Fibroblast of upper back skin (primary cell): Measurements from ENCODE around the gene LEMD3.

Source experiments
- DNase-seq: peaks from one replicate; pipeline ENCODE4 v3.0.0-alpha.2; 2013

LEMD3 gene

GRCh38 chr12:65170209-65170881 lies 962 bp downstream of the LEMD3 start:
- DNase-seq, result peak; percentile 43

DNA sequence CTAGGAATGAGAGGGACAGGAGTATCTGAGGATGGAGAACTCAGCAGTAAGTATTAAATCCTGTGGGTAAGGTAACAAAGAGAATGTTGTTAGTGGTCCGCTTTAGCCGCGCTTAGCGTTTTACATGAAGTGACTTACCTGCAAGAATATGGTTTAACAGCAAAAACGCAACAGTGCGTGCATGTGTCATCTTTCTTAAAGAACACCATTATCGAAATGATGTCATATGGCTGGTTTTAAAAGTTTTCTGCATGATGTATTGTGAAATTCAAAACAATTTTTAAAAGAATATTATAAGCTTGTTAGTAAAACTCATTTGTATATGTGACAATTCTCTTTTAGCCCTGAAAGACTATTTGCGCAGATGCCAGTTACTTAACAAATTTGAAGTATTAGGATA lies 1.7 kb downstream of the LEMD3 start:
- DNase-seq, result no peak

GRCh38 chr12:65171870-65172269 lies 2.5 kb downstream of the LEMD3 start:
- no peak for DNase-seq

- no peak for DNase-seq
These were observed 6.0 kb downstream of the LEMD3 start for GRCh38 chr12:65175385-65175784.

GRCh38 chr12:65182012-65182739 lies 12.8 kb downstream of the LEMD3 start:
- DNase-seq, result no peak

GRCh38 chr12:65184176-65184857 lies 14.9 kb downstream of the LEMD3 start:
- no peak for DNase-seq

GRCh38 chr12:65184858-65185229 lies 15.5 kb downstream of the LEMD3 start:
- DNase-seq, result no peak

- DNase-seq, result no peak
These were observed 18.3 kb downstream of the LEMD3 start for GRCh38 chr12:65187665-65188064.

DNA sequence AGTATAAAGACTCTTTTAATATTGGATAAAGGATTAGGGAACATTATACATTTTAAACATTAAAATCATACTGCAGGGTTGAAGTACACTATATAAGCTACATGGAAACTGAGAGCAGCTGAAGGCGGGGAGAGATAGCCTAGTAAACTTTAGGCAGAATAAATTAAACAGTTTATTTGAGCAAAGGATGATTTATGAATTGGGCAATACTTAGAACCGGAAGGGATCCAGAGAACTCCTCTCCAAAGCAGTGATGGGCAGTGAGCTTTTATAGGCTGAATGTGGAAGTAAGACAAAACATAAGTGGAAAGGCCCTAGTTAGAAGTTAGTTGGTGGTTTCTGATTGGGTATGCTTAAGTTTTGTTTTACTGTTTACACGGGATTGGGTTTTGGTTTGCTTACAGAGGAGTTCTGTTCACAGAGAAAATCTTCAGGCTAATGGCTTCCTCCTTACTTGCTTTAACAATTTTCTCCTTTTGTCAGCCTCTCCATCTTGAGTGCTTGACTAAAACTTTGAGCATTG lies 18.9 kb downstream of the LEMD3 start:
- no peak for DNase-seq

GRCh38 chr12:65189028-65189718 lies 19.8 kb downstream of the LEMD3 start:
- no peak for DNase-seq

GRCh38 chr12:65192963-65193516 lies 23.7 kb downstream of the LEMD3 start:
- peak; percentile 11 for DNase-seq

DNA sequence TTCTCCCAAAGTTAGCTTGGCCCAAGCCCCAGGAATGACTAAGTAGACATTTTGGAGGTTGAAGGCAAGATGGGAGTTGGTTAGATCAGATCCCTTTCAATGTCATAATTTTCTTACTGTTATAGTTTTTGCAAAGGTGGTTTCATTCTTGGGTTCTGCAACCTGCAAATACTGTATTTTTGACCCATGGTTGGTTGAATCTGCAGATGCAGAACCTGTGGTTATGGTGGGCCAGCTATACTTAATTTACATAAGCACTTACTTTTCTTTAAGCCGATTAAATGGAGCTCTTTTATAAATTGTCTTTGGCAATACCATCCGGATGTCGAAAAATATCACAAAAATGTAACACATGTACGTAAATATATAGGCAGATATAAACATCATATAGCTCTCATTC lies 25.6 kb downstream of the LEMD3 start:
- DNase-seq, result no peak

DNA sequence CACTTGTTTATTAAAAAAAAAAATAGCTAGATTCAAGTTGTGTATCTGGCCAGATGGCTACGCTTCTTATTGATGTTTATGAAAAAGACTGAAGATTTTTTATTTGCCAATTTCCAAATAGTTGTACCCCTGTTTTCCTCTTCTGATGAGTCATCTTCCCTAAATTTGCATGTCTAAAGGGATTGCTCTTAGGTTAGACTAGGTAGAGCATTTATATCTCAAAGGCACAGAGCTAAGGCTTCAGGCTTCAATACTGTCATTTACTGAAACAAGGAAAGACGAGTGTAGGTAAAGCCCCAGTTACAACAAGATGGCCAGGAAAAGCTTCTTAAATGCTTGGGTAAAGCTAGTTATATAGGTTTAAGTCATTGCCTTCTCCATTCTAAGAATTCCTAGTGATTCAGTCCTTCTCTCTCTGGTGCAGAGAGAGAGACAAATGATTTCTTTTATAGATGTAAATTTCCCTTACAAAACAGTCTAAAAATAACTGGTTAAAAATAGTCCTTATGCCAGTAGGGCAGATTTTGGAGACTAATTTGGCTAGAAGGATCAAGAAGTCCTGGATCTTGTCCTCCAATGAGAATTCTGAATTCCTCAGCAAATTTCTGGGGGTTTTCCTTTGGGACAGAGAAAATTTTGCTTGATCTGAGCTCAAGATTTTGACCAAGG lies 26.1 kb downstream of the LEMD3 start:
- DNase-seq, result no peak

GRCh38 chr12:65196762-65197567 lies 27.6 kb downstream of the LEMD3 start:
- no peak for DNase-seq

GRCh38 chr12:65199604-65200003 lies 30.2 kb downstream of the LEMD3 start:
- DNase-seq, result peak; percentile 9

DNA sequence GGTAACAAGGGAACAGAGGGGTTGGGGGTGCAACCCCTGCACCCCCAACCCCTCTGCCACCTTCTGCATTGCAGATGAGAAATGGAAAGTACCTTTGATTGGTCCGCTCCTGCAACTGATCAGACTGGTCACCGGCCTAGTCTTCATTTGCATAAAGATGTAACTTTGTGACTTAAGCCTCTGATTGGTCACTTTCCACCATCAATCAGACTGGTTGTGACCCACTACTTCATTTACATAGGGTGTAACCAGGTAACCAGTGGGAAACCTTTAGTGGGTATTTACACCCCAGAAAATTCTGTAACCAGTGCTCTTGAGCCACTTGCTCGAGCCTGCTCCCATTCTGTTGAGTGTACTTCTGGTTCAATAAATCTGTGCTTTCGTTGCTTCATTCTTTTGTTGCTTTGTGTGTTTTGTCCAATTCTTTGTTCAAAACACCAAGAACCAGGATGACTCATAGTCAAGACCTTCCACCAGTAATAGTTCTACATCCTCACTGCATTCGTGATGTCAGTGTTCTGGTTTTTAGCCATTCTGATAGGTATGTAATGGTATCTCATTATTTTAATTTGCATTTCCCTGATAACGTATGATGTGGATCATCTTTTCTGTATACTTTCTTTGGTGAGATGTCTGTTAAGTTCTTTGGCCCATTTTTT lies 30.8 kb downstream of the LEMD3 start:
- DNase-seq, result peak; percentile 7

DNA sequence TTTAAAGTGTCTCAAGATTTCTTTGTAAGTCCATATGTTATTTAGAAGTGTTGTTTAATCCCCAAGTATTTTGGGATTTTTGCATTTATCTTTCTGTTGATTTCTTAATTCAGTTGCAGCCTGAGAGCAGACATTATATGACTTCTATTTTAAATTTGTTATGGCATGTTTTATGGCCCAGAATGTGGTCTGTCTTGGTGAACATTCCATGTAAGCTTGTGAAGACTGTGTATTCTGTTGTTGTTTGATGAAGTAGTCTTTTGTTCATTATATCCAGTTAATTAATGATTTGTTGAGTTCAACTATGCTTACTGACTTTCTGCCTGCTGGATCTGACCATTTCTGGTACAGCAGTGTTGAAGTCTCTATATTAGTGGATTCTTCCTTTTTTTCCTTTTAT lies 34.0 kb downstream of the LEMD3 start:
- no peak for DNase-seq

GRCh38 chr12:65204886-65205525 lies 35.6 kb downstream of the LEMD3 start:
- no peak for DNase-seq

GRCh38 chr12:65205886-65206285 lies 36.5 kb downstream of the LEMD3 start:
- DNase-seq, result no peak

DNA sequence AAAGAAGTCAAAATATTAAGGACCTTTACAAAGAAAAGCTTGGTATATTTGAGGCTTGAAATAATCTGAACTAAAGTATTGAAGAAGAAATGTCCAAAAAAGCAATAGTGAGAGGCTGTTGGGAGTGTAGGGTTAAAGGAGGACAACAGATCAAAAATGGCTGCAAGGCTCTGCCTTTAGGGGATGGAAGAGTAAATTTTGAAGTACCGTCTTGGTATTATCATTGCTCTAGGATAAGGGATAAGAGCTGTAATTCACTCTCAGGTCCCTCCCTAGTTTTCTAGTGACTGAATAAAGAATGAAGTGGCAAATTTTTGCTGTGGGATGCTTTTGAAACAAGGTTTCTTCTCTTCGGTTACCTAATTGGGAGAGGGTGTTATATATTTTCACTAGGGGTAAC lies 38.7 kb downstream of the LEMD3 start:
- DNase-seq, result no peak
